Measurements from ENCODE around the gene DNAH11. TPM values are rescaled to one million over a fixed set of nuclear protein-coding genes. Genes with fewer than 3 reads are reported as not detected.

Gene DNAH11
- total and polyA plus RNA-seq, 9 of the 15 experiments (the other 6 are each of a cell fraction or from before 2014, with no cell fraction given), result under 0.01 TPM; not detected in 7

DNA sequence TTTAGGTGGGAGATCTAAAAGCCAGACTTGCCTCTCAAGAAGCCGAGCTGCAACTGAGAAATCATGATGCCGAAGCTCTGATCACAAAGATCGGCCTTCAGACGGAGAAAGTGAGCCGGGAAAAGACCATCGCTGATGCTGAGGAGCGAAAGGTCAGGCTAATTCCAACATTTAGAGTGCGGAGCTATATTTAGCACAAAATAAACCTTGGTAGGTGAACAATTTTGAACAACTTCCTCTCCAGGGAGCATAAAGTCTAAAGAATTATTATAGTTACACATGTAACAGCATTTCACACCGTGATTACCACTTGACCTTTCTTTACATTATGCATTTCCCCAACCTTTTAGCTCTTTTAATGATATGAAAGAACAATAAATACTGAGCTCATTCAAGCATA is 236.1 kb downstream of the DNAH11 start:
- Histone ChIP-seq H4K20me1 (replicated peaks; ENCODE audit: control insufficient read depth, insufficient read depth, low read length) (no peaks in the 10 kb centered on the region), H3K4me3 (no peak overlapping the region), H3K9me1 (ENCODE audit: control insufficient read depth, insufficient read depth, low read length) (no peaks in the 10 kb centered on the region), H3K36me3 (ENCODE audit: control insufficient read depth, insufficient read depth, low read length) (no peaks in the 10 kb centered on the region), H3K79me2 (ENCODE audit: control insufficient read depth, insufficient read depth, low read length) (no peaks in the 10 kb centered on the region), H3K9ac (ENCODE audit: insufficient read depth in 1 of 2, low read depth in 2 of 2, low read length in 2 of 2) (no peak overlapping the region), H3K27me3 (ENCODE audit: control insufficient read depth in 2 of 2, insufficient read depth in 2 of 2, low read length in 2 of 2) (no peaks in the 10 kb centered on the region), H3K4me2 (ENCODE audit: insufficient read depth, low read length) (no peak overlapping the region), H3K9me3 (replicated peaks; ENCODE audit: control insufficient read depth, insufficient read depth, low read depth, low read length) (no peaks in the 10 kb centered on the region), H3K27ac (ENCODE audit: extremely low read depth, low read depth, low read length) (no peak overlapping the region), H2AFZ (ENCODE audit: low read depth, low read length) (no peak overlapping the region), H3K4me1 (replicated peaks in 1 of 2; ENCODE audit: control insufficient read depth in 2 of 2, insufficient read depth in 2 of 2, low read length in 2 of 2) (no peaks in the 10 kb centered on the region)
- TF ChIP-seq E2F3 (CRISPR knock-in tag; IDR thresholded peaks at IDR 0.05) (no peak), ATF1 (CRISPR knock-in tag; IDR thresholded peaks at IDR 0.05) (no peak), ATF1 (tag; IDR thresholded peaks at IDR 0.05) (no peak), ZNF589 (CRISPR knock-in tag; IDR thresholded peaks at IDR 0.05; ENCODE audit: low read depth) (no peak), LEF1 (IDR thresholded peaks at IDR 0.05) (no peak), MIER1 (IDR thresholded peaks at IDR 0.05; ENCODE audit: low read depth) (no peak), NR0B1 (IDR thresholded peaks at IDR 0.05; ENCODE audit: partially characterized antibody) (no peak), KLF16 (IDR thresholded peaks at IDR 0.05) (no peak), ELF4 (CRISPR knock-in tag; IDR thresholded peaks at IDR 0.05) (no peak)
- DNase-seq (ENCODE audit: extremely low read depth in 1 of 4, low spot score in 3 of 4) (no peak), ATAC-seq (no peak), FAIRE-seq (no peak)
- POLR2A ChIA-PET, result no interaction called here
- CTCF ChIA-PET (ENCODE audit: low intra/inter-chr PET ratio), result no interaction called here
- WGBS (ENCODE audit: insufficient coverage, low coverage, missing lambda C conversion rate), result 0% methylated on average over 9 of the region's 9 CpGs
- intact Hi-C loops (cut with micrococcal nuclease), result no loop called here
- no TSS peak for BruUV-seq (replicated peaks)
- in situ Hi-C loops (cut with MboI), result no loop called here

All from K562 (cell line).